Parathyroid adenoma (tissue), 2 donors: ENCODE results near the gene KAT2B.
A peak's percentile ranks its signal among the peaks of the same experiment; 100 is the strongest.

Experiments used
- H2AFZ ChIP-seq: fragments of 300-600 bp; sonication (generic); one replicate; pipeline ENCODE4 v1.7.0; 2017; ENCODE audit warnings: antibody characterized with exemption, mild to moderate bottlenecking
- H3K27ac ChIP-seq: fragments of 300-600 bp; sonication (generic); one replicate; pipeline ENCODE4 v1.7.0; 2017
- H3K27me3 ChIP-seq: fragments of 300-600 bp; sonication (generic); one replicate; pipeline ENCODE4 v1.7.0; 2017; ENCODE audit warnings: low read length; ENCODE audit not compliant: control insufficient read depth, insufficient read depth
- H3K36me3 ChIP-seq: fragments of 300-600 bp; sonication (generic); one replicate; pipeline ENCODE4 v1.7.0; 2017; ENCODE audit warnings: low read length; ENCODE audit not compliant: control insufficient read depth, insufficient read depth
- H3K4me1 ChIP-seq: fragments of 300-600 bp; sonication (generic); one replicate; pipeline ENCODE4 v1.7.0; 2017; ENCODE audit warnings: control low read depth
- H3K4me2 ChIP-seq: fragments of 300-600 bp; sonication (generic); one replicate; pipeline ENCODE4 v1.7.0; 2017; ENCODE audit warnings: low read length
- H3K4me3 ChIP-seq: fragments of 300-600 bp; sonication (generic); one replicate; pipeline ENCODE4 v1.7.0; 2017; ENCODE audit warnings: low read depth, low read length
- H3K79me2 ChIP-seq: fragments of 300-600 bp; sonication (generic); one replicate; pipeline ENCODE4 v1.7.0; 2017; ENCODE audit warnings: control low read depth
- H3K9ac ChIP-seq: fragments of 300-600 bp; sonication (generic); one replicate; pipeline ENCODE4 v1.7.0; 2017; ENCODE audit warnings: mild to moderate bottlenecking
- H3K9me3 ChIP-seq: fragments of 300-600 bp; sonication (generic); one replicate; pipeline ENCODE4 v1.7.0; 2017; ENCODE audit warnings: low read length; ENCODE audit not compliant: control insufficient read depth
- CTCF ChIP-seq: fragments of 300-600 bp; sonication (generic); IDR thresholded peaks from one replicate; pipeline ENCODE4 v1.7.0; 2017; ENCODE audit warnings: antibody characterized with exemption, mild to moderate bottlenecking
- donor health status: primary hyperparathyroidism.

The KAT2B gene

DNA sequence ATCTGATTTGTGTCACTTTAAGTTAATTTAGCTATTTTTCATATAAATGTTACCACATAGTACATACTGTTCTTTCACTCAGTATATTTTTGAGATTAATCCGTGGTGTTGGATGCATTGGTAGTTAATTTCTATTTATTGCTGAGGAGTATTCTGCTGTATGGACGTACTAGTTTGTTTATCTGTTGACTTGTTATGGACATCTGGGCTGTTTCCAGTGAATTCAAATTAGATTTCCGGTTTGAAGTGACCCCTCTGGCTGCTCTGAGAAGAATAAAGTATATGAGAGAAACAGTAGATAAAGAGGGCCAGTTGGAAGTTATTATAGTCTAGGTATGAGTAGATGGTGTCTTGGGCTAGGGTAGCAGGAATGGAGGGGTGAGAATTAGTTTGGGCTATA lies 15.6 kb downstream of the KAT2B start:
- Histone ChIP-seq H3K4me1 (peaks cover 63% of the 10 kb centered on the region), H3K27me3 (no peaks in the 10 kb centered on the region), H3K9ac (no peak overlapping the region), H3K4me2 (peak overlapping the region; percentile 7), H3K4me3 (no peak overlapping the region), H3K79me2 (peaks cover 21% of the 10 kb centered on the region), H3K27ac (peak overlapping the region; percentile 95), H3K9me3 (no peaks in the 10 kb centered on the region), H2AFZ (peak overlapping the region; percentile 1), H3K36me3 (no peaks in the 10 kb centered on the region)
- TF ChIP-seq CTCF = no peak

DNA sequence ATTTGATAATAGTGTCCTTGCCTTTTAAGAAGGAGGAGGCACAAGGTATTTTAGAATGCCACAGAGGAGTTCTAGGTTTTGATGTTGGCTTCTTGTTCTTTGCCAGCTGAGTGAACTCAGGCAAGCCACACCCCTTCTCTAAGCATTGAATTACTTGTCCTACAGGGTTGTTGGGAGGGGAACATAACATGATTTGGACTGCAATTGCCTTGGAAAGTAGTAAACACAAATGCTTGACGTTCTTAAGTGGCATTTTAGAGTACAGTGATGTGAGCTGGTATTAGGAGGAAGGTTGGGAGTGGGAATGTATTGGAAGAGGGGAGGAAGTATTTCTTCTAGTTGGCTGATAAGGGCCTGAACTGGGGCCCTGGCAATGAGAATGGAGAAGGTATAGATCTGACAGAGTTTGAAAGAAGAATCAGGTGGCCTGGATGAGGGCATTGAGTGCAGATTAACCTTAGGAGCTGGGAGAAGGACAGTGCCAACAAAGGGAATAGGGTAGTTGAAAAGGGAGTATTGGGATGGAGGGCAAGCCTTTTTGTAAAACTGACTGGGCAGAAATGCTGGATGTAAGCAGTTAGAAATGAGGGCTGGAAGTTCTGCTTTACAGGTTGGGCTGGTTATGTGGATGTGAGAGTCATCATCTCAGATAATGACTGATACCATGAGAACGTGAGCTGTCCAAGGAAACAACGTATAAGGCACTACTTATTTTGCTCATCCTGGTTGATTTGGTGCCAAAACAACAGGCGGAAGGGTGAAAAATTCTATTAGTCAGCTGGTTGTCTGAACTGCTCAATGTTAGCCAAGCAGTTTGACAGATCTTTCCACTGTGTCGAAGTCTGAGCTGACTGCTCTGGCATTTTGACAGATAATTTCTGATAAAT lies 16.7 kb downstream of the KAT2B start:
- Histone ChIP-seq H3K9me3 (no peaks in the 10 kb centered on the region), H3K9ac (no peak overlapping the region), H3K36me3 (no peaks in the 10 kb centered on the region), H3K79me2 (peaks cover 26% of the 10 kb centered on the region), H3K27me3 (no peaks in the 10 kb centered on the region), H3K4me3 (peak overlapping the region; percentile 49), H3K27ac (peak overlapping the region; percentile 95), H3K4me1 (peaks cover 58% of the 10 kb centered on the region), H2AFZ (peak overlapping the region; percentile 43), H3K4me2 (peak overlapping the region; percentile 77)
- TF ChIP-seq CTCF = no peak

DNA sequence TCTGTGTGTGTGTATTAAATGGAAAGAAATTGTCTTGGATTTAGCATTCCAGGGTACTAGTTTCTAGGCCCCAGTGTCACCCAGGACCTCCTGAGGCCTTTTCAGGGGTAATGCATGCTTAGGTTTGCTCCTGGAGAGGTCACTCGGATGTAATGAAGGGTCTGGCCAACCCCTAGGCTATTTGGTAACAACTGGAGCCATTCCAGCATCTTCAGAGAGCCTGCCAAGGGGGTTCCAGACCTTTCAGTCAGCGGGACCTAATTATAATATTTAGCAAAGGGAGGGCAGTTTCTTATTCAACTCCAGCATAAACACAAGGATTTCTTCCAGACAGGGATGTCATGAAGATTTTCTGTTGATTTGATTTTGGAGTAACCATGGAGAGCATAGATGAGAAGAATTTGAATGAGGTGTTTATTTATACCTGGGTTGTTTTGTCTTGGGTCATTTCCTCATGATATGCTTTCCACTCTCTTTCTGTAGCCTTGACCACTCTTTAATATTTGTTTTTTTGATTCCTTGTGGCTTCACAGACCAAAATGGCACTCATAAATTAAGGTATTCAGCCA lies 17.4 kb downstream of the KAT2B start:
- Histone ChIP-seq H3K27me3 (no peaks in the 10 kb centered on the region), H3K79me2 (peaks cover 25% of the 10 kb centered on the region), H3K9me3 (no peaks in the 10 kb centered on the region), H3K4me1 (peaks cover 58% of the 10 kb centered on the region), H3K4me2 (peak overlapping the region; percentile 77), H2AFZ (peak overlapping the region; percentile 43), H3K4me3 (peak overlapping the region; percentile 49), H3K27ac (peak overlapping the region; percentile 95), H3K9ac (no peak overlapping the region), H3K36me3 (no peaks in the 10 kb centered on the region)
- TF ChIP-seq CTCF = no peak

DNA sequence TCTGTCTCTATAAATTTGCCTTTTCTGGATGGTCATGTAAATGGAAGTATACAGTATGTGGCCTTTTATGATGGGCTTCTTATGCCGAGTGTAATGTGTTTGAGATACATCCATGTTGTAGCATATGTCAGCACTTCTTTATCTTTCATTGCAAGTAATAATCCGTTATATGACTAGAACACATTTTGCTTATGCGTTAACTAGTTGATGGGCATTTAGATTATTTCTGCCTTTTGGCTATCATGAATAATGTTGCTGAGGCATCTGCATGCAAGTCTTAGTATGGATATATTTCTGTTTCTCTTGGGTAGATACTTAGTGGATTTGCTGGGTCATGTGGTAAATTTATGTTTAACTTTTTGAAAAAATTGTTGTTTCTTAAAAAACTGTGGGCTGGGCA lies 19.7 kb downstream of the KAT2B start:
- Histone ChIP-seq H3K4me1 (peaks cover 61% of the 10 kb centered on the region), H3K36me3 (no peaks in the 10 kb centered on the region), H3K4me3 (no peak overlapping the region), H3K9ac (no peak overlapping the region), H3K4me2 (no peak overlapping the region), H3K9me3 (no peaks in the 10 kb centered on the region), H3K79me2 (peaks cover 30% of the 10 kb centered on the region), H3K27me3 (no peaks in the 10 kb centered on the region), H2AFZ (no peak overlapping the region), H3K27ac (no peak overlapping the region)
- TF ChIP-seq CTCF = no peak
